ENCODE measurements around the gene GPR137.

GRCh38 chr11:64263021-64263946 is 22.4 kb upstream of the GPR137 start:
- no peak for TF ChIP-seq CTCF (IDR thresholded peaks at IDR 0.05)
- TF ChIP-seq POLR2AphosphoS5 (IDR thresholded peaks at IDR 0.05) = no peak
- TF ChIP-seq EP300 (IDR thresholded peaks at IDR 0.05; ENCODE audit: low read depth) = no peak

All from transverse colon (tissue), 4 donors.